Fibroblast of villous mesenchyme (primary cell): ENCODE results near the gene DLL4. TPM values are rescaled to one million over a fixed set of nuclear protein-coding genes. Genes with fewer than 3 reads are reported as not detected.
A peak's percentile ranks its signal among the peaks of the same experiment; 100 is the strongest.

Experiments used
- DNase-seq: peaks from one replicate; pipeline ENCODE4 v3.0.0-alpha.2; 2010; ENCODE audit warnings: low read depth
- H3K4me3 ChIP-seq: 2 replicates; pipeline ENCODE4 v1.5.1; 2011; ENCODE audit warnings: low read depth, mild to moderate bottlenecking, low read length
- total RNA-seq: library from RNA; depleted of rRNA; stranded (reverse); fragments of >200 nt; gene quantifications from 2 replicates; pipeline ENCODE4 v1.2.3, GENCODE V29; 2012
- TF ChIP-seq, protein P1 (sequence below): IDR thresholded peaks from 2 replicates; pipeline ENCODE4 v1.5.1; 2012; ENCODE audit warnings: low read depth, mild to moderate bottlenecking, low read length; ENCODE audit not compliant: insufficient read depth

The DLL4 gene
- total RNA-seq, 1 donor: 6.0 TPM

GRCh38 chr15:40936709-40937666, 7.8 kb downstream of the DLL4 start:
- H3K4me3 ChIP-seq: no peak overlapping the region
- TF ChIP-seq, protein P1, sequence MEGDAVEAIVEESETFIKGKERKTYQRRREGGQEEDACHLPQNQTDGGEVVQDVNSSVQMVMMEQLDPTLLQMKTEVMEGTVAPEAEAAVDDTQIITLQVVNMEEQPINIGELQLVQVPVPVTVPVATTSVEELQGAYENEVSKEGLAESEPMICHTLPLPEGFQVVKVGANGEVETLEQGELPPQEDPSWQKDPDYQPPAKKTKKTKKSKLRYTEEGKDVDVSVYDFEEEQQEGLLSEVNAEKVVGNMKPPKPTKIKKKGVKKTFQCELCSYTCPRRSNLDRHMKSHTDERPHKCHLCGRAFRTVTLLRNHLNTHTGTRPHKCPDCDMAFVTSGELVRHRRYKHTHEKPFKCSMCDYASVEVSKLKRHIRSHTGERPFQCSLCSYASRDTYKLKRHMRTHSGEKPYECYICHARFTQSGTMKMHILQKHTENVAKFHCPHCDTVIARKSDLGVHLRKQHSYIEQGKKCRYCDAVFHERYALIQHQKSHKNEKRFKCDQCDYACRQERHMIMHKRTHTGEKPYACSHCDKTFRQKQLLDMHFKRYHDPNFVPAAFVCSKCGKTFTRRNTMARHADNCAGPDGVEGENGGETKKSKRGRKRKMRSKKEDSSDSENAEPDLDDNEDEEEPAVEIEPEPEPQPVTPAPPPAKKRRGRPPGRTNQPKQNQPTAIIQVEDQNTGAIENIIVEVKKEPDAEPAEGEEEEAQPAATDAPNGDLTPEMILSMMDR: no peak
- no peak for DNase-seq

DNA sequence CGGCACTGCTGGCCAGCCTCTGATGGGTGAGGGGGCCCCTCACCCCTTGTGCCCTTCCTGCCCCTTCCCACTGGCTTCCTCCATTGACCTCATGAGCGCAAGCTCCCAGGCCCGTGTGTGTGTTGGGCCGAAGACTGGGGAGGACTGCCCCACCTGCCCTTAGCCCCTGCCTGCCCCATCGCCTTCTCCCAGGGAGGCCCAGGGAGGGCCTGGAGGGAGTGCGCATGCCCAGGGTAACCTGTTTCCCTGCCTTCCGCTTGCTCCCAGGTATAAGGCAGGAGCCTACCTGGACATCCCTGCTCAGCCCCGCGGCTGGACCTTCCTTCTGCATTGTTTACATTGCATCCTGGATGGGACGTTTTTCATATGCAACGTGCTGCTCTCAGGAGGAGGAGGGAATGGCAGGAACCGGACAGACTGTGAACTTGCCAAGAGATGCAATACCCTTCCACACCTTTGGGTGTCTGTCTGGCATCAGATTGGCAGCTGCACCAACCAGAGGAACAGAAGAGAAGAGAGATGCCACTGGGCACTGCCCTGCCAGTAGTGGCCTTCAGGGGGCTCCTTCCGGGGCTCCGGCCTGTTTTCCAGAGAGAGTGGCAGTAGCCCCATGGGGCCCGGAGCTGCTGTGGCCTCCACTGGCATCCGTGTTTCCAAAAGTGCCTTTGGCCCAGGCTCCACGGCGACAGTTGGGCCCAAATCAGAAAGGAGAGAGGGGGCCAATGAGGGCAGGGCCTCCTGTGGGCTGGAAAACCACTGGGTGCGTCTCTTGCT, 8.8 kb downstream of the DLL4 start:
- TF ChIP-seq, protein P1: peak; percentile 29
- H3K4me3 ChIP-seq: no peak overlapping the region
- no peak for DNase-seq

DNA sequence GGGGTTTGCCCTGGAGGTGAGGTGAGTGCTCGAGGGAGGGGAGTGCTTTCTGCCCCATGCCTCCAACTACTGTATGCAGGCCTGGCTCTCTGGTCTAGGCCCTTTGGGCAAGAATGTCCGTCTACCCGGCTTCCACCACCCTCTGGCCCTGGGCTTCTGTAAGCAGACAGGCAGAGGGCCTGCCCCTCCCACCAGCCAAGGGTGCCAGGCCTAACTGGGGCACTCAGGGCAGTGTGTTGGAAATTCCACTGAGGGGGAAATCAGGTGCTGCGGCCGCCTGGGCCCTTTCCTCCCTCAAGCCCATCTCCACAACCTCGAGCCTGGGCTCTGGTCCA, 9.4 kb downstream of the DLL4 start:
- no peak for DNase-seq
- no peak overlapping the region for H3K4me3 ChIP-seq
- TF ChIP-seq, protein P1: no peak

GRCh38 chr15:40940296-40940801, 11.2 kb downstream of the DLL4 start:
- H3K4me3 ChIP-seq: no peak overlapping the region
- DNase-seq: no peak
- TF ChIP-seq, protein P1: no peak

DNA sequence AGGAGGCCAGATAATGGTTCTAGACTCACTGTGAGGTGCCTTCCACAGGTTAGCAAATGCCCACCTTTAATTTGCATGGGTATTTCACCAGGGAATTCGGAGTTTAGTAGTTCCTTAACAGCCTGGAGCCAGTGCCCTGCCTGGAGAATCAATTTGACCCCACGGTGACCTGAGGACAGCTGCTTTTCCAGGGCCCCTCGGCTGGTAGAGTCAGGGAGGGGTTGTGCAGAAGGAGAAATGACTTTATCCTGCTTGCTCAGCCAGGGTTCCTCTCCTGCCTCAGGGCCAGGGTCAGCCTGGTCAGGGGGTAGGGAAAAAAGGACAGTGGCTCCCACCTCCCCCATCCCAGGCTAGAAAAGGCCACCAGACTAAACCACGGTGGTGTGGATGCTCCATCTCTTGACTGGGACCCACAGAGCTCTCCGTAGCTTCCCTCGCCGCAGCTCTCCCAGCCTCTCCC, 12.0 kb downstream of the DLL4 start:
- DNase-seq: no peak
- TF ChIP-seq, protein P1: no peak
- H3K4me3 ChIP-seq: peak overlapping the region; percentile 50

- peak overlapping the region; percentile 64 for H3K4me3 ChIP-seq
- DNase-seq: peak; percentile 80
- TF ChIP-seq, protein P1: no peak
Measured at GRCh38 chr15:40941528-40942336, 12.6 kb downstream of the DLL4 start.
